ENCODE results near the gene F12.
"Not testable (repeated sequence)": the region's sequence is repeated elsewhere in the genome, so short reads cannot be mapped to it uniquely, and the experiment has no call there.

F12 gene

DNA sequence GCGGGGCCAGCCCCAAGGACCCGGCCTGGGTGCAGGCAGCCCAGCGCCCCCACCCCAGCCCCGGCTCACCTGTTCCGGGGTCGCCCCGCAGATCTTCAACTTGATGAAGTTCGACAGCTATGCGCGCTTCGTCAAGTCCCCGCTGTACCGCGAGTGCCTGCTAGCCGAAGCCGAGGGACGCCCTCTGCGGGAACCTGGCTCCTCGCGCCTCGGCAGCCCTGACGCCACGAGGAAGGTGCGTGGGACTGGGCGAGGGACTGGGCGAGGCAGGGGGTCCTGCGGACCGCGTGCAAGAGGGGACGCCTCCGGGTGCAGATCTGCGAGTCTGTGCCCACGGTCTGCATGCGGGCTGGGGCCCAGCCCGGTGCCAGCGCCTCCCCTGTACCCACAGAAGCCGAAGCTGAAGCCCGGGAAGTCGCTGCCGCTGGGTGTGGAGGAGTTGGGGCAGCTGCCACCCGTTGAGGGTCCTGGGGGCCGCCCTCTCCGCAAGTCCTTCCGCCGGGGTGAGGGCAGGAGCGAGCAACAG, 42.0 kb downstream of the F12 start:
- no peak for DNase-seq

DNA sequence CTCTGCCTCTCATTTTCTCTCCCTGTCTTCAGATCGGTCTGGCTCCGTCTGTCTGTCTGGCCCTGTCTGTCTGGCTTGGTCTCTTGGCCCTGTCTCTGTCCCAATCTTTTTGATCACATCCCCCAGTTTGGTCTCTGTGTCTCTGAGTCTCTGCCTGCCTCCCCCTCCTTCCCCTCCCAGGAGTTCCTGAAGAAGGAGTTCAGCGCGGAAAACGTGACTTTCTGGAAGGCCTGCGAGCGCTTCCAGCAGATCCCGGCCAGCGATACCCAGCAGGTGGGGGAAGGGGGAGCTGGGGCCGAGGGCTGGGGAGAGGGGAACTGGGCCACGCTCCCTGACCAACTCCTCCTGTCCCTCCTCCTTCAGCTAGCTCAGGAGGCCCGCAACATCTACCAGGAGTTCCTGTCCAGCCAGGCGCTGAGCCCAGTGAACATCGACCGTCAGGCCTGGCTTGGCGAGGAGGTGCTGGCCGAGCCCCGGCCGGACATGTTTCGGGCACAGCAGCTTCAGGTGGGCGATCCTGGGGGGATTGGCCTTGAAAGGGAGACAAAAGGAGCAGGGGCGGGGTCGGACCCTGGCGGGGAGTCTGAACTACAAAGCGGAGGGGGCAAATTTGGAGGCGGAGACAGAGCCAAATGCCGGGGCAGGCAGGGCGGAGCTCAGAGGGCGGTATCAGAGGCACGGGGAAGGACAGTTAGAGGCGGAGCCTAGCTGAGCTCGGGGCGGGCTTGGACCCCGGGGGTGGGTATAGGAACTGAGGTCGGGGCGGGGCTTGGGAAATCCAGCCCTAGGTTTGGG, 42.6 kb downstream of the F12 start:
- DNase-seq = peak; percentile 96

DNA sequence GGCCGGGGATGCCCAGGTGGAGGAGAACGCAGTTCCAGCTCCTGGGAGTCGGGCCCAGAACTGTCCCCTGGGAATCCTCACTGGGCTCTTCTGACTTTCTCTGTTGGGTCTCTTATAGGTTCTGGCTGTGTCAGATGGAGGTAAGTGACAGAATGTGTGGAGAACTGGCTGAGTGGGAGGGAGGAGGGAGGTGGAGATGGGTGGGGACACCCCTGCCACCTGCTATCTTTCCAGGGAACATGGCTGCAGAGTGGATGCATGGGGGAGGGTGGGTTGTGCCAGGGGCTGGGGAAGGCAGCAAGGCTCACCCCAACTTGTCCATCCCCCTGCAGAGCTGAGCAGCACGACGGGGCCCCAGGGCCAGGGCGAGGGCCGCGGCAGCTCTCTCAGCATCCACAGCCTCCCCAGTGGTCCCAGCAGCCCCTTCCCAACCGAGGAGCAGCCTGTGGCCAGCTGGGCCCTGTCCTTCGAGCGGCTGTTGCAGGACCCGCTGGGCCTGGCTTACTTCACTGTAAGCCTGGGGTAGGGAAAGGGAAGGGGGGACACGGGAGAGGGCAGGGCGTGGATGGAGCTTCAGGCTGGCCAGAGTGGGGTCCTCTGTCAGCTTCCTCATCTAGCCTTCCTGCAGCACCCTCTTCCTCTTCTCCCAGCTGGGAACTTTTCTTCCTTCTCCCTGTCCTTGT, 43.4 kb downstream of the F12 start:
- no peak for DNase-seq

DNA sequence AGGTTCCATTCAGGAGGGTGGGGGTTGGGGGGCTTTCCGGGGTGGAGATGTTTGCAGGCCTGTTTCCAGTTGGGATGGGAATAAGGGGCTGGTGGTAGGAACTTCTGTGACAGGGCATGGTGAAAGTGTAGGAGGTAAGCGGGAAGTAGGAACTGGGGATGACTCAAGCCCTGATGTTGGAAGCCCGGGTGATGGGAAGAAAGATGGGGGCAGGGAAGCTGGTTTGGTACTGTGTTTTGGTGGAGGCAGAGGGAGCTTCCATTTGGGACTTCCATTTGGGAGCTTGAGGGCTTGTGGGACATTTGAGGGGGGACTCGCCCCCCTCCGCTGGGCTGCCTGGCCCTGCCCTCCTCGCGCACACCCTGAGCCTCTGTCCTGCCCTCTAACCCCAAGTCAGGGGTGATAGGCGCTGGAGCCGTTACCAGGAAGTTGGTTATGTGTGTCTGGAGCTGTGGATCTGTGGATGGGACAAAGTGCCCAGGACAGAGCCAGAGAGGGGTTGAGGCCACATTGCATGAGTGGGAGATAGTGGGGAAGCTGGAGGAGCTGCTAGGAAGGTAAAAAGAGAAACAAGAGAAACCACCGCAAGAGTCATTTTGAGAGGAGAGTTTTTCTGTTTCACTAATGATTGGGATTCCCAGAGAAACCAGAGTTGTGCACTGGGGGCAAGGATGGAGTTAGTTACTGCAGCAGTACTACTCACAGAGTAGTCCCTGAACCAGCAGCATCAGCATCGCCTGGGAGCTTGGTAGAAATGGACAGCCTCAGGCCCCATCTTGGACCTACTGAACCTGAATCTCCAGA, 45.0 kb downstream of the F12 start:
- DNase-seq = no peak

DNA sequence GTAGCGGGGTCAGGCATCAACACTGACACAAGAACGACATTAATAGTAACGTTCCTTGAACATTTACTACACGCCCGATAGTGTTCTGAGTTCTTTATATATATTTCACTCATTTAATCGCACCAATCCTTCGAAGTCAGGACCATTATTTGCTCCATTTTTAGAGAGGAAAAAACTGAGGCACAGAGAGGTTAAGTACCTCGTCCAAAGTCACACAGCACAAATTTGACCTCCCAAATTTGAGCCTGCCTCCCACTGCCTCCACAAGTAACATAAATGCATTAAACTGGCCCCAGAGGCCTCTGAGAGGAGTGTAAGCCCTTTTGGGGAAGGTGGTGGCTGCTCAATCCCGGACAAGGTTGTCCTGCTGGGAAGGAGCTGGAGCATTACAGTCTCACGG, 45.8 kb downstream of the F12 start:
- no peak for DNase-seq

DNA sequence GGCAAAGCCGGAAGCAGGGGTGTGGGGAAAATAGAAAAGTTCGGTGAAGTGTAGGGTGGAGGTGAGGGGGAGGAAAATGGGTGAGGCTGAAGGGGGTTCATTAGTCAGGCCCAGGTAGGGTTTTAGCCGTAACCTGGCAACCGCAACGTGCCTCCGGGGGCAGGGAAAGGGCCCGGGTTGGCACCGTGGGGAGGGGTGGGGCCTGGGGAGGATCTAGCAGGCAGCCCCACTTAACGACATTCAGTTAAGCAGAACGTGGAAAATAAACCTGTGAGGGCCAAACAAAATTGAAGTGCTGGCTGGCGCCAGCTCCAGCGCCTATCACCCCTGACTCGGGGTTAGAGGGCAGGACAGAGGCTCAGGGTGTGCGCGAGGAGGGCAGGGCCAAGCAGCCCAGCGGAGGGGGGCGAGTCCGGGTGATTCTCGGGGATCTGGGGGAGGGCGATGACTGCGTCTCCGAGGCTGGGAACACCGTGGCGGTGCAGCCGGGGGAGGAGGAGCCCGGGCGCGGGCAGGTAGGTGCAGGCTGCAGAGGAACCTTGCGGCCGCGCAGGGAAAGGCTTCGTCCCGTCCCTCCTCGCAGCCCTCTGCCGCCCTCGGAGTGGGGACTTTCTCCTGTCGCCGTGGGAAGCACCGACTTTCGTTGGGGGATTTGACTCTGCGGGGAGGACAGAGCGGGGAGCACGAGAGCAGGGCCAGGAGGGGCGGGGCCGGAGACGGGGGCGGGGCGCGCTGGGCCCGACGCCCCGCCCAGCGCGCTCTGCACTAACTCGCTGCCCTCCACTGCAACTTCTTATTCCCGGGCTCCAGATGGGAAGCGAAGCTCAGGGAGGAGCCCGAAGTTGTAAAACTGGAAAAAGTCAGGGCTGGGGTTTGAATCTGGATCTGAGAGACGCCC, 46.5 kb downstream of the F12 start:
- DNase-seq = peak; percentile 79

DNA sequence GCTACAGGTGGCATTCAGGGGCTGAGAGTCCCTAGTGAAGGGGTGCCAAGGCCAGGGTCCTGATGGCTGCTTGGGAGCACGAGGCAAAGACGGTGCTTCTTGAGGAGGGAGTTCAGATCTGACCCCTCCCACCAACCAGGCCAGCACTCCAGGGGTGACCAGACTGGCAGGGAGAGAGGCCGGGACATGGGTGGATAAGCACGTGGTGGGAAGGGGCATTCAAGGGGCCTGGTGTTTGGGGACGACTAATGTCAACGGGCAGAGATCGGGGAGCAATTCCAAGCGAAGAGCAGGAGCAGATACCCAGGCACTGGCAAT, 47.1 kb downstream of the F12 start:
- no peak for DNase-seq

DNA sequence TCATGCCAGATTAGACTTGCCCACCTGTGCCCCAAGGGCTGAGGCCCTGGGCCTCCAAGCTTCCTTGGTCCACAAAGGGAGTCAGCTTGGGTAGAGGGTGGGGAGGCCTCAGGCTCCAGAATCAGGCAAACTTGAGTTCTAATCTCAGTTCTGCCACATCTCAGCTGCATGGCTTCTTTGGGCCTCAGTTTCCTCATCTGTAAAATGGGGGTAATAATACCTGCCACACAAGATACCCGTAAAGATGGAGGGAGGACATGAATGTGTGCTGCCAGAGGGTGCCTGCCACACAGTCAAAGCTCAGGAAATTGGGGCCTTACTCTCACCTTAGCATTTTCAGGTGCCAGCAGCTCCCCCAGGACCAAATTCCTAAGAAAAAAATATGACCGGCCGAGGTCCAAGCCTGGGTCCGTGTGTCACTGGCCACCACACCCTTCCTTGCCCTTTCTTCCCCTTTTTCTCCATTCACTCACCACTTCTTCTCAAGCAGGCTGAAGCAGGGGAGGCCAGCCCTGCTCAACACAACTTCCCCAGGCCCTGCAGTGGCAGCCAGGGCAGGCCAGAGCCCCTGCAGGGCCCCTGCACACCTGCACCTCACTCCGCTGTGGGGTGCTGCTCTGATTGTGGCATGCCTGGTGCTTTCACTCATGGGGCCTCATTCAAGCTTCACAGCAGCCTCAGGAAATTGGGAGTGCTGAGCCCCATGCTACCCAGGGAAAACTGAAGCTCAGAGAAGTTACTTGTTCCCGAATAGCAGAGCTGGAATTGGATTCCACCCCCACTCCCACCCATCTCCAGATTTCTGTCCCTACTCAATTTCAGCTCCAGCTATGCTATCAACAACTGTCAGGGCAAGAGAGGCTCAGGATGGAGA, 47.7 kb downstream of the F12 start:
- DNase-seq = no peak

DNA sequence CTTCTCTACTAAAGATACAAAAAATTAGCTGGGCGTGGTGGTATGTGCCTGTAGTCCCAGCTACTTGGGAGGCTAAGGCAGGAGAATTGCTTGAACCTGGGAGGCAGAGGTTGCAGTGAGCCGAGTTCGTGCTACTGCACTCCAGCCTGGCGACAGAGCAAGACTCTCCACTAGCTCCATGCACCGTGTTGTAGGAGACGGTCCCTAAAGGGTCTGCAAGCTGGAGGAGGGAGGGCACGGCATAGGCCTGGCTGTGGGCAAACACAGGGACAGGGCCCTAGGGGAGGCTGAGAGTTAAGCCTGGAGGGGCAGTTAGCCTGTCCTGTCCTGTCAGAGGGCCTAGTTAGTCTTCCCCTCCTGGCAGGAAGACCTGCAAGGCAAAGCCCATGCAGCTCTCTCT, 48.6 kb downstream of the F12 start:
- not testable (repeated sequence) for DNase-seq

DNA sequence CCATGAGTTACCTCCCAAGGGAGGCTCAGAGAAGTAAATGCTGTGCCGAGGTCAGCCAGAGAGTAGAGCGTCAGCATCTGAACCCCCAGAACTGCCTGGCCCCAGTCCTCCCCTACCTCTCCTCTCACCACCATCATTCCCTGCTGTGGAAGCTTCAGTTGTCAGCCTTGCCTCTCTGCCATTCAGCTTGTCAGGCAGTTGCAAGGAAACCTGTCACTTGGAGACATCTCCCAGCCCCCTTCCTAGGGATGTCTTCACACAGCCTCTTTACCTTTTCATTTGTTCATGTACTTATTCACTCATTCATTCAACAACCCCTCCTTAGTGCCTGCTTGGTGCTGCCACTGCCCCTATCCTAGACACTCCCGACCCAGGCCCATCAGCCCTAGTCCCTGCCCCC, 49.5 kb downstream of the F12 start:
- DNase-seq = no peak

DNA sequence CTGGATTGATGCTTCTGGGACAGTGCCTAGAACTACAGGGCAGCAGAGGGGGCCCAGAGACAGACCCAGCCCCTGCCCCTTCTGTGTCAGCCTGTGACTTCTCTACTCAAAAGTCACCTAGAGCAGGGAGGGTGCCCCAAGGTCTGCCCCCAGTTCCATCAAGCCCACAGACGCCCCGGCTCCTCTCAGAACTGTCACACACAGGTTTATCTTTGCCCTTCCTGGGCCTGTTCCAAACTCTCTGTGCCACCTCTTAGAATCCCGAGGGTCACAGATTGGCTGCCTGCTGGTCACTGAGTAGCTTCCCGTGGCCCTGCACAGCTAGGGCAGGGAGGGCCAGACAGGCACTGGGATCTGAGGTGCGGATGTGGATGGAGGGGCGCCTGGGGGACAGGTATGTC, 49.9 kb downstream of the F12 start:
- no peak for DNase-seq

DNA sequence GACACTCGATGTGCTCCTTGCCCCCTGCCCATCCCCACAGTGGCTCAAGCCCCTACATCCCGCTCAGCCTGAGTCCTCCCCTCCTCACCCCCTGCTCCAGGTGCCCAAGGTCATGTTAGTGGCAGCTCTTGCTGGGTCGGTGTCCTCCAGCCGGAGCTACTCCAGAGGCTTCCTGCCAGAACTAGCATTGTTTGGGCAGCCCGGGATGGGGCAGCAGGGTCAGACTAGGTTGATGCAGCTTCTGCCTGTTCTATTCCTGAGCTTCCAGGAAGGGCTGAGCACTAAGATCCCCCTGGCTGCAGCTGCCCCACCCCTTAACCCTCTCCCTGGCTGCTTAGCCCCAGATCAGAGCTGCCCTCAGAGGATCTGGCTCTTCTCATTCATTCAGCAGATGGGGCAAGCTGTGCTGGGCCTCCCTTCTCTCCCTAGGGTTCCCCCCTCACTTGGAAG, 51.0 kb downstream of the F12 start:
- no peak for DNase-seq

DNA sequence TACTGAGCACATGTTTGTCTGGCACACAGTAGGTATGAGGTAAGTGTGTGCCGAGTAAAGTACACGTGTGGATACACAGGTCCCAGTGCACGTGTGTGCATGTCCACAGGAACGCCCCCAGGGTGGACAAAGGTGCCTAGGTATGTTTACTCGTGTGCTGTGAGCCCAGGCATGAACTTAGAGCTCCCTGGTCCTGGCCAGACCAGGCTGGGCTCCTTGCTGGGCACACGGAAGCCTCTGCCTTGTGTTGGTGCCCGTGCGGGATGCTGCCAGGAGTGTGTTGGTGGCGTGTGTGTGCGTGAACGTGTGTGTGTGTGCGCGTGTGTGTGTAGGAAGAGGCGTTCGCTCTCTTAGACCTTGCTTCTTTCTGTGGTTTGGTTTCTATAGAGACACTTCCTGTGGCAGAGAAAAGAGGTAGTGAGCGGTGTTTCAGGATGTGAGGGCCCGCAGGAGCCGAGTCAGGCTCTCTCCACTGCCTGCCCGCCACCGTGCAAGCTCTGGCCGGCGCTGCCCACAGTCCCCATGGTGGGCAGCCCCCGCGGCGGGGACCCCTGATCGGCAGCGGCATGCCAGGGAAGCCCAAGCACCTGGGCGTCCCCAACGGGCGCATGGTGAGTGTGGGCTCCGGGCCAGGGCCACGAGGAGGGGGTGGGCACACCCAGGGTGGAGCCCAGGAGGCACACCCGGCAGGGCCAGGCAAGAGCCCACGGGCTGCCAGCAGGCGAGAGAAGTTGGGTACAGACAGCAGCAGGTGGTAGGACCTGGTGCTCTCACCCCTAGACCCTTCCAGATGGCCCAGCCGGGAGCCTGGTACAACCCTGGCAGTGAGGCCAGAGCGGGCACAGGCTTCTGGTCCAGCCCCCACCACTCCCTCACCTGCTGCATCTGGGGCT, 51.7 kb downstream of the F12 start, which contains the start of gene RGS14:
TSS of gene RGS14 (plus strand) at position 466 of the 893 bp plus-strand sequence. CDS start at position 567, 101 bp downstream.
- DNase-seq = peak; percentile 43

DNA sequence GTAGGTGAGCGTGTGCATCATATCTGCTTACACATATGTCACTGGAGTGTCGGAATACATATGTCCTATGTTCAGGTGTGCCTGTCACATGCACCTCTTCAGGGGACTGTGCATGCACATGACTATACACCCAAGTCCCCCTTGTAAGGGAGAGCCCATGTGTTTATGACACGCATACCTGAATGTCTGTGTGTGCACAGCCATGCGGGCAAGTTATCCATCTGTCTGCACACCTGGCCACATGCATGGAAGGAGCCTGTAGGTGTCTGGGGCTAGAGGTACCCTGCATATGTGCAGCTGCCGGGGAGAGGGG, 52.3 kb downstream of the F12 start:
- no peak for DNase-seq

DNA sequence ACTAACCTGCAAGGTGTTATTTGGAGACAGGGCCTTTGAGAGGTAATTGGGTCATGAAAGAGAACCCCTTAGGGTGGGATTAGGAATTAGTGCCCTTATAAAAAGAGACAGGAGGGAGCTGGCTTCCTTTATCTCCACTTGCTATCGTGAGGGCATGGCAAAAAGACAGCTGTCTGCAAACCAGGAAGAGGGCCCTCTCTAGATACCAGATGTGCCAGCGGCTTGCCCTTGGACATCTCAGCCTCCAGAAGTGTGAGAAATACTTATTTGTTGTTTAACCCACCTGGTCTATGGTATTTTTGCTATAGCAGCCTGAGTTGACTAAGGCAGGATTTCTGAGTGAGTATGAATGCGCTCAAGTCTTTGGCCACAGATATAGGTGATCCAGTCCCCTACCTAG, 52.6 kb downstream of the F12 start:
- peak; percentile 41 for DNase-seq

DNA sequence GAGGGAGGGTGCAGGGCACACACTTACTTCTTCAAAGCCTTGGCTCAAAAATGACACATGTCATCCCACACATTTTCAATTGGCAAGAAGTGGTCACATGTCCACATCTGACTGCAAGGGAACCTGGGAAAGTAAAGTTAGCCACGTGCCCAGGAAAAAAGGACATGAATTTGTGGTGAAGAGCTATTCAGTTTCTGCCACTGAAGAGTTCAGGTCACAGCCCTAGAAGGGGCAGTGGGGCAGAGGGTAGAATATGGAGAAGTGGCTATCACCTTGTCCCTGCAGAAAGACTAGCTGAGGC, 53.5 kb downstream of the F12 start:
- DNase-seq = no peak

DNA sequence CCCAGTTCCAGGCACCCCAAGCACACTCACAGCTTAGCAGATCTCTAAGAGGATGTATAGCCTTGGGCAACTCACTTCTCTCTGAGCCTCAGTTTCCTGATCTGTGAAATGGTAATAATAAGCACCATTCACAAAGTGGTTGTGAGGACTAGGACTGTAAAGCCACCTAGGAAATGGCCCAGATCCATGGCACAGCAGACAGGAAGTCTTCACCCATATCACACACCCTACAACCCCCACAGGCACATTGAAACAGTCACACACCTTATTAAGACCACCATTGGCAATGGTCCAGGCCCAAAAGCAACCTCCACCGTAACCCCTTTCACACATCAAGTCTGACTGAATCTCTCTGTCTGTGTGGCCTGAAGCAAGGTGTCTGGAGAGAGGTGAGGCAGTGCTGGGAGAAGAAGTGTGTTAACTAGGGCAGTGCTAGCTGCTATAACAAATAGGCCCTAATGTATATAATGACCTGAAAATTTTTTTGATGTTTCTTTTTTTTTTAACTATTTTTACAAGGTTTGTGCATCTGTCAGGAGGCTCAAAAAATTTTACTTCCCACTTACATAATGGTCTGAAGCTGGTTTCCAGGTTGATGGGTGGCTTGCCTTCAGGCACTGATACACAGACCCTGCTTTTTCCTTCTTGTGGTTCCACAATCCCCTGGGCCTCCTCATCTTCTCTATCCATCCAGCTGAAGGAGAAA, 54.0 kb downstream of the F12 start:
- no peak for DNase-seq

DNA sequence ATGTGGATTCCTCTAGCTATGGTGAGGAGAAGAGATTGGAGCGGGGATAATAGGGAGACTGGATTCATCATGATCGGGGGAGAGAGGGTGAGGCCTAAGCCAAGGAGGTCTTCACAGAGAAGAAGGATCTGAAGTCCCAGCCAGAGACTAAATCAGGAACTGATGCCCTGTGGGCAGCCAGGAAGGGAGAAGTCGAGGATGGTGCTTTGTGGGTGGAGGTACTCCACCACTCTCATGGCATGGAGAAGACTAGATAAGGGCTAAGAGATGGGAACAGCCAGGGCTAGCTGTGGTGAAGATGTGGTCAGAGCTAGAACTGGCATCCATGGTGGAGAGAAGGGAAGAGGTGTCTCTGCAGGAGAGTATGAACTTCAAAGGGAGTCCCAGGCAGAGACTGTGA, 54.7 kb downstream of the F12 start:
- no peak for DNase-seq

DNA sequence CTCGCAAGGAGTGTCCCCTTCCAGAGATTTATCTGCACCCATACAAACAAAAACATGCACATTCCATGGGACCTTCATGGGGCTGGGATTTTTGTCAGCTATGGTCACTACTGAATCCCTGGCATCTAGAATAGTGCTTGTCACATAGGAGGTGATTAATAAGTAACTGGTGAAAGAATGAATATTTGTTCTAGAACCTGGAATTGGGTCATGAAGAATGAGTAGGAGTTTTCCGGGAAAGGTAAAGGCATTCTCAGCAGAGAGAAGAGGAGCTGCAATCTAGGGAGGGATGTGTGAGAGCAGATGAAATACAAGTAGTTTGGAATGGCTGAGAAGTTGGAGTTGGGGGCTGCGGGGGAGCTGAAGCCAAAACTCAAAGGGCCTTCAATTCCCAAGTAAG, 55.1 kb downstream of the F12 start:
- DNase-seq = no peak

DNA sequence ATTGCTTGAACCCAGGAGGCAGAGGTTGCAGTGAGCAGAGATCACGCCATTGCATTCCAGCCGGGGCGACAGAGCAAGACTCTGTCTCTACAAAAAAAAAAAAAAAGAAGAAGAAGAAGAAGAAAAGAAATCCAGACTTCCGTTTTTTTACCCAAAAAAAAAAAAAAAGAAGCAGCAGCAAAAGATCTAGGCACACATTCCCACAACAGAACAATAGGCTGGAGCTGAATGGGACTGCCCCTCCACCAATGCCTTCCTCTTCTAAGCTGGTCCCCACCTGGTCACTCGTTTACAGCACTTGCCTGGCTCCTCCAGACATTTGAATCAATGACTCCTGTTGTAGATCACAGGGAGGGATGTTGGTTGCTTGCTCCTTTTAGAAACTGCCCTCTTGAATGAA, 56.3 kb downstream of the F12 start:
- no peak for DNase-seq

All from islet precursor cell (in vitro differentiated cells).